ENCODE results near the gene HEYL.

DNA sequence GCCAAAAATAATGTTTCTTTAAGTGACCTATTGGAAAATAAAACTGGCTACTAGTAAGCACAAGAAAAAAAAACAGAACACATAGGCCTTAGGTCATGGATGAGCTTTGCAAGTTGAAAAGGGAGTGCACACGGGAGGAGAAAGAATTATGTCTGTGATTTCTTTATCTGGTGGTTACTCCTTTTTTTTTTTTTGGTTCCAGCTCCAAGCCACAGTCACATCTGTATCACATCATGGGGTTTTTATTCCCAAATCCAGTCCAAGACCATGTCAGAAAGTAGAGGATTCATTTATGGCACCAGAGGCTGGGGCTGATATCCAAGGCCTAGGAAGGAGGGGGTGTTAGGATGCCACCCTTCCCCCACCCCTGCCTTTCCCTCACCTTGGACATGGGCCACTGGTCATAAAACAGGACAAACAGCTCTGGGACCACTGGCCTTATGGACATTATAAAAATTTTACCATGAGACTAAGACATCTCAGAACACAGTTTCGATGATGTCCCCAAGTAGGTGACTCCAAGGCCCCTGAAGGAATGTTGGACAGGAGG, 10.3 kb upstream of the HEYL start:
- TF ChIP-seq, protein P1, sequence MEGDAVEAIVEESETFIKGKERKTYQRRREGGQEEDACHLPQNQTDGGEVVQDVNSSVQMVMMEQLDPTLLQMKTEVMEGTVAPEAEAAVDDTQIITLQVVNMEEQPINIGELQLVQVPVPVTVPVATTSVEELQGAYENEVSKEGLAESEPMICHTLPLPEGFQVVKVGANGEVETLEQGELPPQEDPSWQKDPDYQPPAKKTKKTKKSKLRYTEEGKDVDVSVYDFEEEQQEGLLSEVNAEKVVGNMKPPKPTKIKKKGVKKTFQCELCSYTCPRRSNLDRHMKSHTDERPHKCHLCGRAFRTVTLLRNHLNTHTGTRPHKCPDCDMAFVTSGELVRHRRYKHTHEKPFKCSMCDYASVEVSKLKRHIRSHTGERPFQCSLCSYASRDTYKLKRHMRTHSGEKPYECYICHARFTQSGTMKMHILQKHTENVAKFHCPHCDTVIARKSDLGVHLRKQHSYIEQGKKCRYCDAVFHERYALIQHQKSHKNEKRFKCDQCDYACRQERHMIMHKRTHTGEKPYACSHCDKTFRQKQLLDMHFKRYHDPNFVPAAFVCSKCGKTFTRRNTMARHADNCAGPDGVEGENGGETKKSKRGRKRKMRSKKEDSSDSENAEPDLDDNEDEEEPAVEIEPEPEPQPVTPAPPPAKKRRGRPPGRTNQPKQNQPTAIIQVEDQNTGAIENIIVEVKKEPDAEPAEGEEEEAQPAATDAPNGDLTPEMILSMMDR (conservative IDR thresholded peaks at IDR 0.05; ENCODE audit: low read length) = no peak
- TF ChIP-seq EZH2phosphoT487 (IDR thresholded peaks at IDR 0.05; ENCODE audit: borderline replicate concordance) = no peak
